Ecto neural progenitor cell (in vitro differentiated cells): ENCODE data around the gene SCLY.
"Not testable (repeated sequence)": the region's sequence is repeated elsewhere in the genome, so short reads cannot be mapped to it uniquely, and the experiment has no call there.

ENCODE experiments used
- DNase-seq: peaks from one replicate; pipeline ENCODE4 v3.0.0-alpha.2; 2018; ENCODE audit warnings: low spot score

The SCLY gene

GRCh38 chr2:238042090-238042489 is 18.7 kb upstream of the SCLY start:
- DNase-seq: no peak

- DNase-seq: no peak
Observed at GRCh38 chr2:238042849-238043584, 17.8 kb upstream of the SCLY start.

- DNase-seq: no peak
Observed at GRCh38 chr2:238043851-238044250, 16.9 kb upstream of the SCLY start.

GRCh38 chr2:238045575-238045974 is 15.2 kb upstream of the SCLY start:
- no peak for DNase-seq

GRCh38 chr2:238046725-238047270 is 14.0 kb upstream of the SCLY start:
- DNase-seq: no peak

- DNase-seq: no peak
Observed at GRCh38 chr2:238053191-238053776, 7.5 kb upstream of the SCLY start.

GRCh38 chr2:238055841-238056240 is 5.0 kb upstream of the SCLY start:
- DNase-seq: no peak

- DNase-seq: not testable (repeated sequence)
Observed at GRCh38 chr2:238057696-238058575, 2.9 kb upstream of the SCLY start.

- no peak for DNase-seq
Observed at GRCh38 chr2:238059505-238059904, 1.3 kb upstream of the SCLY start.

GRCh38 chr2:238060096-238060541 is 682 bp upstream of the SCLY start:
- no peak for DNase-seq

GRCh38 chr2:238061315-238062202 is 758 bp downstream of the SCLY start:
- peak; percentile 67 for DNase-seq

GRCh38 chr2:238063414-238064189 is 2.8 kb downstream of the SCLY start:
- DNase-seq: no peak

- no peak for DNase-seq
Observed at GRCh38 chr2:238064376-238064775, 3.6 kb downstream of the SCLY start.

- no peak for DNase-seq
Observed at GRCh38 chr2:238065071-238065846, 4.5 kb downstream of the SCLY start.

- DNase-seq: no peak
Observed at GRCh38 chr2:238066218-238066617, 5.4 kb downstream of the SCLY start.

GRCh38 chr2:238066718-238067117 is 5.9 kb downstream of the SCLY start:
- not testable (repeated sequence) for DNase-seq

GRCh38 chr2:238067939-238068338 is 7.1 kb downstream of the SCLY start:
- DNase-seq: no peak

GRCh38 chr2:238069021-238069709 is 8.4 kb downstream of the SCLY start:
- DNase-seq: no peak

GRCh38 chr2:238069877-238070276 is 9.1 kb downstream of the SCLY start:
- DNase-seq: no peak
